ENCODE data around the gene NCOR1. TPM values are rescaled to one million over a fixed set of nuclear protein-coding genes. Genes with fewer than 3 reads are reported as not detected.

NCOR1 gene
- total and polyA plus RNA-seq, 9 of the 15 experiments (the other 6 are each of a cell fraction or from before 2014, with no cell fraction given), result 20.2 to 66.5 (median 50.9) TPM

DNA sequence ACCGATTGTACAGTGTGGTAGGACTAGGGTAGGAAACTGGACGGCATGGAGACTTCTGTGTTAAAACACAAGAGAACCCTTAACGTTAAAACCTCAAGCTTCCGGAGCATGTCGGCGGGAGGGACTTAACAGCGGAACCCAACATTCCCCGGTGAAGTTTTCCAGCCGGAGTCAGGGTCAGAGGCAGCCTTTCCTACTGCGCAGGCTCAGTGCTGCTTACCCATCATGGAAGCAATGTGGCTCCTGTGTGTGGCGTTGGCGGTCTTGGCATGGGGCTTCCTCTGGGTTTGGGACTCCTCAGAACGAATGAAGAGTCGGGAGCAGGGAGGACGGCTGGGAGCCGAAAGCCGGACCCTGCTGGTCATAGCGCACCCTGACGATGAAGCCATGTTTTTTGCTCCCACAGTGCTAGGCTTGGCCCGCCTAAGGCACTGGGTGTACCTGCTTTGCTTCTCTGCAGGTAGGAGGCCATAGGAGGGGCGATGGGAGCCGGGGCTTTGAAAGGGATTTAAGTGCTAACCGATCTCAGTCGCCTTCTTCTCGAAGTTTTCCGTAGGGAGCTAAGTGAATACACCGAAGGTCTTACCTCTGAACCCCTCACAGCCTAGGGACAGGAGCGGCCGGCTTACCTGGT, 1.8 kb upstream of the NCOR1 start, which contains the start of gene PIGL (continued):
- TF ChIP-seq PTBP1 (IDR thresholded peaks at IDR 0.05; ENCODE audit: low read depth, low read length), result no peak
- no peak for TF ChIP-seq FOS (IDR thresholded peaks at IDR 0.05; ENCODE audit: extremely low read depth, insufficient read length)
- TF ChIP-seq, protein P1, sequence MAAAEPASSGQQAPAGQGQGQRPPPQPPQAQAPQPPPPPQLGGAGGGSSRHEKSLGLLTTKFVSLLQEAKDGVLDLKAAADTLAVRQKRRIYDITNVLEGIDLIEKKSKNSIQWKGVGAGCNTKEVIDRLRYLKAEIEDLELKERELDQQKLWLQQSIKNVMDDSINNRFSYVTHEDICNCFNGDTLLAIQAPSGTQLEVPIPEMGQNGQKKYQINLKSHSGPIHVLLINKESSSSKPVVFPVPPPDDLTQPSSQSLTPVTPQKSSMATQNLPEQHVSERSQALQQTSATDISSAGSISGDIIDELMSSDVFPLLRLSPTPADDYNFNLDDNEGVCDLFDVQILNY (CRISPR knock-in tag; IDR thresholded peaks at IDR 0.05), result no peak
- TF ChIP-seq TCF7 (IDR thresholded peaks at IDR 0.05; ENCODE audit: borderline replicate concordance), result peak; percentile 70; the same call in 1 of the 2 replicates
- TF ChIP-seq ZKSCAN8 (CRISPR knock-in tag; IDR thresholded peaks at IDR 0.05), result no peak
- TF ChIP-seq SLC30A9 (CRISPR knock-in tag; IDR thresholded peaks at IDR 0.05), result no peak
- TF ChIP-seq, protein P2, sequence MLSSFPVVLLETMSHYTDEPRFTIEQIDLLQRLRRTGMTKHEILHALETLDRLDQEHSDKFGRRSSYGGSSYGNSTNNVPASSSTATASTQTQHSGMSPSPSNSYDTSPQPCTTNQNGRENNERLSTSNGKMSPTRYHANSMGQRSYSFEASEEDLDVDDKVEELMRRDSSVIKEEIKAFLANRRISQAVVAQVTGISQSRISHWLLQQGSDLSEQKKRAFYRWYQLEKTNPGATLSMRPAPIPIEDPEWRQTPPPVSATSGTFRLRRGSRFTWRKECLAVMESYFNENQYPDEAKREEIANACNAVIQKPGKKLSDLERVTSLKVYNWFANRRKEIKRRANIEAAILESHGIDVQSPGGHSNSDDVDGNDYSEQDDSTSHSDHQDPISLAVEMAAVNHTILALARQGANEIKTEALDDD (IDR thresholded peaks at IDR 0.05), result 0 out of 2 replicates have a peak, but pooled peaks have one; percentile 37
- TF ChIP-seq, protein P3, sequence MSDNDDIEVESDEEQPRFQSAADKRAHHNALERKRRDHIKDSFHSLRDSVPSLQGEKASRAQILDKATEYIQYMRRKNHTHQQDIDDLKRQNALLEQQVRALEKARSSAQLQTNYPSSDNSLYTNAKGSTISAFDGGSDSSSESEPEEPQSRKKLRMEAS (CRISPR knock-in tag; IDR thresholded peaks at IDR 0.05), result peak; percentile 47
- peak; percentile 82 for TF ChIP-seq HCFC1 (IDR thresholded peaks at IDR 0.05; ENCODE audit: low read depth, low read length)
- TF ChIP-seq ETV1 (tag; conservative IDR thresholded peaks at IDR 0.05; ENCODE audit: low read depth), result peak; percentile 97
- peak; percentile 89 for TF ChIP-seq POLR2G (IDR thresholded peaks at IDR 0.05; ENCODE audit: low read depth, low read length)
- no peak for TF ChIP-seq CBX8 (IDR thresholded peaks at IDR 0.05; ENCODE audit: borderline replicate concordance, extremely low read depth, low read depth, low read length, poor library complexity, severe bottlenecking)
- no peak for TF ChIP-seq ZNF444 (CRISPR knock-in tag; IDR thresholded peaks at IDR 0.05)
- no peak for TF ChIP-seq MYBL2 (IDR thresholded peaks at IDR 0.05; ENCODE audit: low read depth)
- TF ChIP-seq MYBL2 (CRISPR knock-in tag; IDR thresholded peaks at IDR 0.05; ENCODE audit: borderline replicate concordance), result no peak
- no peak for TF ChIP-seq CHD2 (IDR thresholded peaks at IDR 0.05; ENCODE audit: low read depth, low read length)
- TF ChIP-seq, protein P4, sequence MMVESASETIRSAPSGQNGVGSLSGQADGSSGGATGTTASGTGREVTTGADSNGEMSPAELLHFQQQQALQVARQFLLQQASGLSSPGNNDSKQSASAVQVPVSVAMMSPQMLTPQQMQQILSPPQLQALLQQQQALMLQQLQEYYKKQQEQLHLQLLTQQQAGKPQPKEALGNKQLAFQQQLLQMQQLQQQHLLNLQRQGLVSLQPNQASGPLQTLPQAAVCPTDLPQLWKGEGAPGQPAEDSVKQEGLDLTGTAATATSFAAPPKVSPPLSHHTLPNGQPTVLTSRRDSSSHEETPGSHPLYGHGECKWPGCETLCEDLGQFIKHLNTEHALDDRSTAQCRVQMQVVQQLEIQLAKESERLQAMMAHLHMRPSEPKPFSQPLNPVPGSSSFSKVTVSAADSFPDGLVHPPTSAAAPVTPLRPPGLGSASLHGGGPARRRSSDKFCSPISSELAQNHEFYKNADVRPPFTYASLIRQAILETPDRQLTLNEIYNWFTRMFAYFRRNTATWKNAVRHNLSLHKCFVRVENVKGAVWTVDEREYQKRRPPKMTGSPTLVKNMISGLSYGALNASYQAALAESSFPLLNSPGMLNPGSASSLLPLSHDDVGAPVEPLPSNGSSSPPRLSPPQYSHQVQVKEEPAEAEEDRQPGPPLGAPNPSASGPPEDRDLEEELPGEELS (CRISPR knock-in tag; IDR thresholded peaks at IDR 0.05; ENCODE audit: borderline replicate concordance), result no peak
- no peak for TF ChIP-seq CCAR2 (IDR thresholded peaks at IDR 0.05; ENCODE audit: low read depth, low read length)
- TF ChIP-seq FOXP1 (CRISPR knock-in tag; IDR thresholded peaks at IDR 0.05), result 0 out of 2 replicates have a peak, but pooled peaks have one; percentile 48
- TF ChIP-seq, protein P5, sequence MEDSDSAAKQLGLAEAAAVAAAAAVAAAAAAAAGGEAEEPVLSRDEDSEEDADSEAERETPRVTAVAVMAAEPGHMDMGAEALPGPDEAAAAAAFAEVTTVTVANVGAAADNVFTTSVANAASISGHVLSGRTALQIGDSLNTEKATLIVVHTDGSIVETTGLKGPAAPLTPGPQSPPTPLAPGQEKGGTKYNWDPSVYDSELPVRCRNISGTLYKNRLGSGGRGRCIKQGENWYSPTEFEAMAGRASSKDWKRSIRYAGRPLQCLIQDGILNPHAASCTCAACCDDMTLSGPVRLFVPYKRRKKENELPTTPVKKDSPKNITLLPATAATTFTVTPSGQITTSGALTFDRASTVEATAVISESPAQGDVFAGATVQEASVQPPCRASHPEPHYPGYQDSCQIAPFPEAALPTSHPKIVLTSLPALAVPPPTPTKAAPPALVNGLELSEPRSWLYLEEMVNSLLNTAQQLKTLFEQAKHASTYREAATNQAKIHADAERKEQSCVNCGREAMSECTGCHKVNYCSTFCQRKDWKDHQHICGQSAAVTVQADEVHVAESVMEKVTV (CRISPR knock-in tag; IDR thresholded peaks at IDR 0.05), result no peak
- no peak for TF ChIP-seq KLF1 (tag; IDR thresholded peaks at IDR 0.05)
- no peak for TF ChIP-seq TCF3 (CRISPR knock-in tag; IDR thresholded peaks at IDR 0.05)
